HG03521 (cell line): Measurements from ENCODE around the gene S100A5.

Experiments used
- ATAC-seq: cut with Tn5 transposase; IDR thresholded peaks from one replicate; pipeline ENCODE4 v1.9.1; 2021; ENCODE audit warnings: mild to moderate bottlenecking, moderate library complexity; ENCODE audit not compliant: unreplicated experiment

S100A5 gene

DNA sequence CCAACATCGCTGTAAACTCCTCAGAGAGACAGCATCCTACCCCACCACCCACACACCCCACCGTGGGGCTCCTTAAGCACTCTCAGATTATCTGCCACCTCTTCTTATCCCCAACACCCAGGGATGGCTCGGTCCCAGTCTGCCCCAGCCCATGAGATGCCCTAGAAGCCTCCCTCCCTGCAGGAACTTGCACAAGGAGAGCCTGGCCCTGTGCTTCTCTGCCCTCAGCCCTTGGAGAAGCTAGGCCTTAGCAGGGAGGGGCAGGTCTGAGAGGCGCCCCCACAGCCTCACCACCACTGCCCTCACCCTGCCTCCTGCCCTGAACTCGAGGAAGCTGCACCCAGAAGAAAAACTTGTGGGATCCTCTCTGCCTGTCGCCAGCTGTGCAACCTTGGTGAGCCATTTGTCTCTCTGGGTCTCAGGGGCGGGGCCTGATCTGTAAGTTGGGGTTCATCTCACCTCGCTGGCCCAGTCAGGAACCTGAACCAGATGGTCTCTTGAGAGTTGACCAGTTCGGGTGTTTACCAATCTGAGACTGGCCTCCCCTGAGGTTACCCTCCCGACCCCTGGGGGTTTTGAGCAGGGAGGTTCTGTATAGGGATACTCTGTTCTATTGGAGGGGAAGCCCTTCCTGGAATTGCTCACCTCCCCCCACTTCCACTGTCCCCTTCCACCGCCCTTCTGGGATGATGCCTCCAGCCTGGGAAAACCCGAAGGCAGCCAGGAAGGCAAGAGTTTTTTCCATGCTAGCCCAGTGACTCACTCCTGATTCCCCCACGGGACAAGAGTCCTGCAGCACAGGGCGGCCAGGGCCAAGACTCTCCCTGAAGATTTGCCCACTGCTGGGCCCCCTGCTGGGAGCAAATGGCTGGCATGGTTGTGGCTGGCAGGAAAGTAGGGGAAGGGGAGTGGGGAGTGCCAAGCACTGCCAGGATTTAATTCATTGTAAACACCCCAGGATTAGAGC lies 8.3 kb upstream of the S100A5 start, which contains the start of gene S100A3:
Gene S100A3, minus strand, starts transcription at position 537 of the 967 bp plus-strand sequence. CDS start 773 bp downstream, outside the sequence.
- ATAC-seq, result no peak

DNA sequence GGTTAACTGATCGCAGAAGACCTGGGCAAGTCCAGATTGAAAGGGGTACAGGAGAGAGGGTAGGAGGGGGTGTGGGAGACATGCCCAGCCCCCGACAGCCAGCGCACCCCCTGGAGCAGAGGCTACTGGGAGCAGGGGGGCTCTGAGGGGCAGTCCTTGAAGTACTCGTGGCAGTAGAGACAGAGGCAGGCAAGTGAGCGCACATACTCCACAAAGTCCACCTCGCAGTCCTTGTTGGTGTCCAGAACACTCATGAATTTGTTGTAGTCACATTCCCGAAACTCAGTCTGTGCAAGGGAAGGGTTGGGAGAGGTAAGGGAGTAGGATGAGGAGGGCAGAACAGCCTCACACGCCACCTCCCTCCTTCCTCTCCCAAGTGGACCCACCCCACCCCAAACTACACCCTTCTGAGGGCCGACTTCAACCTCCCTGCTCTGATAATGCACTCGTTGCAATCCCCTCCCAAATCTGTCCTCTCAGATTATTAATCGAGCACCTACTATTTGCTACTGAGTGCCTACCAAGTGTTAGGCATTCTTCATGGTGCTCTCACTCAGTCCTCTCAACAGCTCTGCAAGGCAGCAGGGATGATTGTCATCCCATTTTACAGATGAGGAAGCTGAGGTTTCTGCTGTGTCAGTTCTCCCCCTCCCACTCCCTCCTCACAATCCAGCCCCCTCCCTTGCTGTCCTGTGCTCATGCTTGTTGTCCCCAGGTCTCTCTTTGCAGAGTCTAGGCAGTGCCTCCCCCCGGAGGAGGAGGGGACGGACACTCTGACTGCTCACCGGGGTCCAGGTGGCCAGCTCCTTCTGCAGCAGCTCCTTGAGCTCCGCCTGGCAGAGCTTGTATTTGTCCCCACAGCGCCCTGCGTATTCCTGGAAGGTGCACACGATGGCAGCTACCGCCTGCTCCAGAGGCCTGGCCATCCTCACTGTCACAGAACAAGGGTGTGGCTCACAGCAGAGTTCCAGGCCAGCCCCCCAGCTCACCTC lies 7.1 kb upstream of the S100A5 start:
- ATAC-seq, result no peak

- ATAC-seq, result no peak
Measured at GRCh38 chr1:153546796-153547559, 6.2 kb upstream of the S100A5 start.

DNA sequence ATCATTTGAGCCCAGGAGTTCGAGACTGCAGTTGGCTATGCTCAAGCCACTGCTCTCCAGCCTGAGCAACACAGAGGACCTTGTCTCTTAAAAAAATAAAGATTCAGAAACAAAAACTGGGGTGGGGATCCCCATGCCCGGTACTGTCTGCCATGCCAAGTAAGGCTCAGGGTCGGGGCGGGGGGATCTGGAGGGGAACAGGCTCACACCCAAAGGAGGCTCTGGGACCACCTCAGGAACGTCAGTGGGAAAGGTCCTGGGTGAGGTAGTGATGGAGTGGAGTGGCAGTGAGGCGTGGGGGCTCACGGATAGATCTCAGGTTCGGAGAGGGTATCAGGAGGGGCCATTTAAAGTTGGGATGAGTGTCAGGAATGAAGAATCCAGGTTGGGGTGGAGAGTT lies 5.6 kb upstream of the S100A5 start:
- no peak for ATAC-seq

- ATAC-seq, result no peak
Measured at GRCh38 chr1:153545067-153546055, 4.6 kb upstream of the S100A5 start, which contains the start of gene S100A4. Gene S100A4 (minus strand): TSS chr1:153545806. CDS start chr1:153544794, 1,012 bp downstream.

GRCh38 chr1:153544453-153545066 lies 3.8 kb upstream of the S100A5 start:
- no peak for ATAC-seq

DNA sequence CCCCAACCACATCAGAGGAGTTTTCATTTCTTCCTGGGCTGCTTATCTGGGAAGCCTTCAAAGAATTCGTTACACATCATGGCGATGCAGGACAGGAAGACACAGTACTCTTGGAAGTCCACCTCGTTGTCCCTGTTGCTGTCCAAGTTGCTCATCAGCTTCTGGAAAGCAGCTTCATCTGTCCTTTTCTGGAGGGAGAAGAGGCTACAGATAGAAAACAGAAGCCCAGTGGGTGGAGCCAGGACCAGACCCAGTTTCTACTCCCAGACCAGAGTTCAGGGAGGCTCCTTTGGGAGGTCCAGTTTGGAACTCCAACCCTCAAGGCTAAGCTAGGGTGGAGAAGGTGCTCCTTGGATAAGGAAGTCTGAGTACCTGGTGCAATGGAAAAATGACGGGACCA lies 3.0 kb upstream of the S100A5 start:
- ATAC-seq, result no peak

GRCh38 chr1:153542956-153543711 lies 2.4 kb upstream of the S100A5 start:
- ATAC-seq, result no peak

DNA sequence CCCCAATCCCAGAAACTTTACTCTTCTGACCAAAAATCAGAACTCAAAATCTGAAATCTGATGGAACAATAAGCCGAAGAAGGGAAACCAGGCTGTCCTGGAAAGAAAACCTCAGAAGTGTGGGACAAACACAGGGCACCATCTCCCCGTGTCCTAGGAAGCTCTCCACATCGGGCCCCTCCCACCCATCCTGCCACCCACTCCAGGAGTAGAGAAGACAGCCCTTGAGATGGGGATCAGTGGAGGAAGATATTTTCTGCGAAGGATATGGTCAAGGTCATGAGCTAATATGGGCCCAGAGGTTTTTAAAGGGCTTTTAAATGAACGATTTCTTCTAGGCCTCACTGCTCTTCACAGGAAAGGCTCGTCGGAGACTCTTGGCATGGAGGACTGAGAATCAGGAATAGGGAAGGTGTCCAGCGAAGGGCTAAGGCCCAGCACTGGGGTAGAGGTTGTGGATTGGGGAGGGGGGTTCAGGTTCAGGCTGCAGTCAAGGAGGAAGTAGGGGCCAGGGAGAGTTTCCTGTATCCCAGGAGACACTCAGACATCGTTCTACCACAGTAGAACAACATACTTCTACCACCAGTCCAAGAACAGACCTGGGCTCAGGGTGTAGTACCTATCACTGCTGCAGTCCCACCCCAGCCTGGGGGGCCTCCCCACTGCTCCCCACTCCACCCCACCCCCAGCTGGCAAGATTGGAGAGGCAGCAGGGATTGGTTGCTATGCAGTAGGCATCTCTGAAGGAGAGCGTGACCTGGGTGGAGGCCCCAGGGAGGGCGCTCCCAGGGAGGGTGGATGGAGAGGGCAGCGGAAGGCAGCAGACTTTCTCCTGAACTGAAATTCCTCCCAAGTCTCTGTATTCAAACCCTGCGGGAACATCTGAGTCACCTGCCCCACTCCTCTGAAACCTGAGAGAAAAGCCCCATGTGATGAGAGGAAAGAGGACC lies 1.2 kb upstream of the S100A5 start:
- no peak for ATAC-seq

GRCh38 chr1:153539395-153540093 lies 1.2 kb downstream of the S100A5 start:
- no peak for ATAC-seq

- no peak for ATAC-seq
Measured at GRCh38 chr1:153538315-153538821, 2.4 kb downstream of the S100A5 start.

DNA sequence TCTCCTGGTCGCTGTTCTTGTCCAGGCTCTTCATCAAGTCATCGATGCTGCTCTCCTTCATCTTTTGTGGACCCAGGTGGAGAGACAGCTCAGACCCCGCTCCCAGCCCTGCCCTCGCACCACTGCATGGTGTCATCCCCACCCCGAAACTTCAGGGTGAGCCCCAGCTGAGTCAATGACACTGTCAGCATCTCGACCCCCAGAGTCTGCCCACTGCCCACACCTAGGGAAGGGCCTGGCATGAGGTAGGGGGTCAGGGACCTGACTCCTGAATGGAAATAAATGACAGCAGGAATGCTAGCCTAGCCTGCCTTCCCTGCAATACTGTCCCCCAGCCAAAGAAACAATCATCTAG lies 3.4 kb downstream of the S100A5 start:
- ATAC-seq, result no peak

DNA sequence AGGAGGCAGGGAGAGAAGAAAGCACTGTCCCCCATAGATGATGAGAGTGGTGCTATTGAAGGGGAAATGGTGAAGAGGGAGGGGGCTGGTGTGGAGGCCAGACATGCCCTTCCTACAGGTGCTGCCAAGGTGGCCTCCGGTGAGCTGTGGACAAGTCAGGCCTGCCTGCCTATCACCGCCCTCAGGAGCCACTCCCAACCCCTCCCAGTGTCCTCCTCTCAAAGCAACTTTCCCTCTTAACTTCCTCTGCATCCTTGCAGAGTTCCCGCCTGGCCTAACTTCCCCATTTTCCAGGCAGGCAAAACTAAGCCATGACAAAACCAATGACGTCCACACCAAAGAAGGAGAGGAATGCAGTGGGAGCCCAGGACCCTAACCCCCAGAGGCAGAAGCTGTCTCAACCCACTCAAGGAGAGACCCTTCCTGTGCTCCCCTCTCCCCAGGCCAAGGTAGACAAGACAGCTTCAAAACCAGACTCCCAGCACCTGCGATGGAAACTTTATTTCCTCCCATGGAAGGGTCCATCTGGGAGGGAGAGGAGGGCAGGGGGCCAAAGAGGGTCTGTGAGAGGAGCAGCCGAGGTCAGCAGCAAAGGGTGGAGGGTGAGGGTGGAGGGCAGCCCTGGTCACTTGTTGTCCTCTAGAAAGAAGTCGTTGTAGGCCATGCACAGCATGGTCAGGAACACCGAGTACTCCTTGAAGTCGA lies 3.9 kb downstream of the S100A5 start:
- no peak for ATAC-seq

- no peak for ATAC-seq
Measured at GRCh38 chr1:153536012-153536670, 4.6 kb downstream of the S100A5 start.
